ENCODE measurements around the gene SPTLC1.

DNA sequence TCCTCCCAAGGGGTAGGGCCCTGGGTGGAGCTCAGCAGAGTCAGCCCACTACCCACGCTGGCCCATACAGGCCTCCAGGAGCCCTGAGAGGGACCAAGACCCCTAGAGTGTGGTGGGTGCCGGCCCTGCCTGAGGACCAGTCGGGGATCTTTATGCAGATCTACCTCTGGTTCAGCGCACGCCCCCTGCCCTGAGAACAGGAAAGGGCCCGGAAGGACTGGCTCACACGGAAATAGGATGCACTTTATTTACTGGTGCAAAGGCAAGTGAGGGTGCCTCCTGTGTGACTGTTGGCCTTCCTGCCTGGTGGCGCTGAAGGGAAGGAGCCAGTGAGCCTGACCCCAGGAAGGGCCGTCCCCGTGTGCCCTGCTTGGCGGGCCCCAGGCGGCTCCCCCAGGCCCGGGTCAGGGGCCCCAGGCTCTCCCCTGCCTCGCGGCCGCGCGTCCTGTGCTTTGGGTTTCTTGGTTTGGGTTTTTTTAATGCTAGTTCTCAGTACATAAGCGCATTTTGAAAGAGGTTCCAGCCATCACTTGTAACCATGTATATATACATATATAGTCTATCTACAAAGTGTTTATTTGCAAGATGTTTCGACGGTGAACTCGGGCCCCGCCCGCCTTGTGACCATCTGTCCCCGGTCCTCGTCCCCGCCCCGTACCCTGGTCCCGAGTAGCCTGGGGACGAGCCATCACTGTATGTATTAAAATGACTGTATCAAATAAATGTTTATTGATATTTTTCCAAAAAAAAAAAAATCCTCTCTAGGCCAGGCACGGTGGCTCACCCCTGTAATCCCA is 88.8 kb downstream of the SPTLC1 start:
- no peak for TF ChIP-seq POLR2A (IDR thresholded peaks at IDR 0.05)
- TF ChIP-seq, protein P1, sequence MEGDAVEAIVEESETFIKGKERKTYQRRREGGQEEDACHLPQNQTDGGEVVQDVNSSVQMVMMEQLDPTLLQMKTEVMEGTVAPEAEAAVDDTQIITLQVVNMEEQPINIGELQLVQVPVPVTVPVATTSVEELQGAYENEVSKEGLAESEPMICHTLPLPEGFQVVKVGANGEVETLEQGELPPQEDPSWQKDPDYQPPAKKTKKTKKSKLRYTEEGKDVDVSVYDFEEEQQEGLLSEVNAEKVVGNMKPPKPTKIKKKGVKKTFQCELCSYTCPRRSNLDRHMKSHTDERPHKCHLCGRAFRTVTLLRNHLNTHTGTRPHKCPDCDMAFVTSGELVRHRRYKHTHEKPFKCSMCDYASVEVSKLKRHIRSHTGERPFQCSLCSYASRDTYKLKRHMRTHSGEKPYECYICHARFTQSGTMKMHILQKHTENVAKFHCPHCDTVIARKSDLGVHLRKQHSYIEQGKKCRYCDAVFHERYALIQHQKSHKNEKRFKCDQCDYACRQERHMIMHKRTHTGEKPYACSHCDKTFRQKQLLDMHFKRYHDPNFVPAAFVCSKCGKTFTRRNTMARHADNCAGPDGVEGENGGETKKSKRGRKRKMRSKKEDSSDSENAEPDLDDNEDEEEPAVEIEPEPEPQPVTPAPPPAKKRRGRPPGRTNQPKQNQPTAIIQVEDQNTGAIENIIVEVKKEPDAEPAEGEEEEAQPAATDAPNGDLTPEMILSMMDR (IDR thresholded peaks at IDR 0.05): no peak

Data from testis (tissue), 2 donors.